Peyer's patch (tissue), 4 donors: ENCODE data around the gene CDKAL1.

ENCODE experiments used
- POLR2A ChIP-seq, 2 donors: fragments of 450-650 bp; IDR thresholded peaks; one replicate each; pipeline ENCODE4 v1.5.1; 2017; ENCODE audit warnings: antibody characterized with exemption in 2 of 2, mild to moderate bottlenecking in 2 of 2, moderate library complexity in 2 of 2
- TF ChIP-seq, protein P1 (sequence below), 6 experiments: fragments of 450-650 bp in 4 of 6; fragments of 200-600 bp in 2 of 6; sonication (generic) in 1 of 6; IDR thresholded peaks; one replicate each; pipeline ENCODE4 v1.5.1; 2017 to 2019; ENCODE audit warnings: antibody characterized with exemption in 6 of 6, mild to moderate bottlenecking in 3 of 6, moderate library complexity in 1 of 6

DNA sequence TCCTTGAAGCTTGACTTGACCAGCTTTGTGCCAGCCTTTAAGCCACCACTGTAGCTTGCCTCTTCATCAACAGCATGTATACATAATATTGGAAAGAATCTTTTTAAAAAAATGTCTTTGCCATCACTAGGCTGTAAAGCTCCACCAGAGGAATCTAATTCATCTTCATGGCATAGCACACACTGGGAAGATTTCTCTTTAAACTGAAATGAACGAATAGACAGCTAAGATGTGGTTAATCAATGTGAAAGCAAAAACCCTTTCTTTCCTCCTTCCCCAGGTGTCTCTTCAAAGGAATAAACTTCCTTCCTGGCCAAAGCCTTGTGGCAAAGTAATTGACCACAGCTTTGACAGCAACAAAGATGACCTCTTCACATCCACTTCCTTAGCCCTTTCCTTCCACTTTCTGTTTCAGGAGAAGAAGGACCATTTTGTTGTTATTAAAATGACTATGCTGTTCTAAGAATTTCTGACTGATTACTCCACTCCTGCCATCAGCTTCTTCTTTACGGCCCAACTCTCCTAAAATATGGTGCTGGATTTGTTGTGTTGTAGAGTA lies 630.6 kb downstream of the CDKAL1 start:
- TF ChIP-seq, protein P1, sequence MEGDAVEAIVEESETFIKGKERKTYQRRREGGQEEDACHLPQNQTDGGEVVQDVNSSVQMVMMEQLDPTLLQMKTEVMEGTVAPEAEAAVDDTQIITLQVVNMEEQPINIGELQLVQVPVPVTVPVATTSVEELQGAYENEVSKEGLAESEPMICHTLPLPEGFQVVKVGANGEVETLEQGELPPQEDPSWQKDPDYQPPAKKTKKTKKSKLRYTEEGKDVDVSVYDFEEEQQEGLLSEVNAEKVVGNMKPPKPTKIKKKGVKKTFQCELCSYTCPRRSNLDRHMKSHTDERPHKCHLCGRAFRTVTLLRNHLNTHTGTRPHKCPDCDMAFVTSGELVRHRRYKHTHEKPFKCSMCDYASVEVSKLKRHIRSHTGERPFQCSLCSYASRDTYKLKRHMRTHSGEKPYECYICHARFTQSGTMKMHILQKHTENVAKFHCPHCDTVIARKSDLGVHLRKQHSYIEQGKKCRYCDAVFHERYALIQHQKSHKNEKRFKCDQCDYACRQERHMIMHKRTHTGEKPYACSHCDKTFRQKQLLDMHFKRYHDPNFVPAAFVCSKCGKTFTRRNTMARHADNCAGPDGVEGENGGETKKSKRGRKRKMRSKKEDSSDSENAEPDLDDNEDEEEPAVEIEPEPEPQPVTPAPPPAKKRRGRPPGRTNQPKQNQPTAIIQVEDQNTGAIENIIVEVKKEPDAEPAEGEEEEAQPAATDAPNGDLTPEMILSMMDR (IDR thresholded peaks at IDR 0.05): no peak
- no peak for TF ChIP-seq POLR2A (IDR thresholded peaks at IDR 0.05)
